Upper lobe of right lung (tissue), 1 donor: ENCODE data around the gene SRR. TPM values are rescaled to one million over a fixed set of nuclear protein-coding genes. Genes with fewer than 3 reads are reported as not detected.

Source experiments
- ATAC-seq: fragments of 200-7000 bp; cut with Tn5 transposase; one replicate; pipeline ENCODE4 v1.9.1; 2020; ENCODE audit warnings: mild to moderate bottlenecking, moderate library complexity
- DNase-seq: peaks from one replicate; pipeline ENCODE4 v3.0.0-alpha.2; 2020
- H3K27ac ChIP-seq: fragments of 200-600 bp; one replicate; pipeline ENCODE4 v1.8.0; 2022
- H3K27me3 ChIP-seq: fragments of 200-600 bp; one replicate; pipeline ENCODE4 v1.8.0; 2022; ENCODE audit warnings: mild to moderate bottlenecking
- H3K36me3 ChIP-seq: fragments of 200-600 bp; one replicate; pipeline ENCODE4 v1.8.0; 2022
- H3K4me1 ChIP-seq: fragments of 200-600 bp; one replicate; pipeline ENCODE4 v1.8.0; 2022
- H3K4me3 ChIP-seq: fragments of 200-600 bp; one replicate; pipeline ENCODE4 v1.8.0; 2022; ENCODE audit warnings: mild to moderate bottlenecking
- H3K9me3 ChIP-seq: fragments of 200-600 bp; one replicate; pipeline ENCODE4 v1.8.0; 2022
- intact Hi-C: fragments of 100-400 bp; cut with DNase I; formaldehyde crosslinking; loops from one replicate; pipeline ENCODE4 v1.11.0; 2022
- total RNA-seq: library from RNA; stranded (reverse); fragmentation: NEBNext Ultra II Directional; extraction: Animal tissue kit (Norgen Biotek cat#: 25700); gene quantifications from one replicate; pipeline ENCODE4 v1.2.1, GENCODE V29; 2021
- TF ChIP-seq, protein P1 (sequence below): fragments of 200-600 bp; IDR thresholded peaks from one replicate; pipeline ENCODE4 v1.8.0; 2022; ENCODE audit warnings: antibody characterized with exemption
- donor health status: DM: no; HTN: yes; CAD: no; lungs with severe emphysema.

Gene SRR
- total RNA-seq, 1 donor from 2014 or later: 6.3 TPM

DNA sequence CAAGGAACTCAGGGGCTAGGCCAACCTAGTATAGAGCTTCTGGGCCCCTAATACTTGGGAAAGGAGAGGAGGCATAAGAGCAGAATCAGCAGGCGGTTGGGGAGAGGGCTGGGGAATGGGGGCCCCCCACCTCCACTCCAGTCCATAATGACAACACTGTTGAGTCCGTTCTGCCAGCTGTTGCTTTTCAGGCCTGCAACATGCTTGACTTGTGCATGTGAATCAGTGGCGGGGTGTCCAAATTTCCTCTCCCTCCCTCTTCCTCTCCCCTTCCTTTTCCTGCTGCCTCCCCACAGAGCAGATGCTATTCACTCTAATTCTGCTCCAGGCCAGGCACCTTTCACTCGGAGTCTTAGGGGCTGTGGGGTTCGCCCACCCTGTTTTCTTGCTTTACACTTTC is 65.3 kb downstream of the SRR start:
- Histone ChIP-seq H3K36me3 (peaks cover 45% of the 10 kb centered on the region), H3K27ac (no peak overlapping the region), H3K4me3 (no peak overlapping the region), H3K27me3 (no peaks in the 10 kb centered on the region), H3K4me1 (no peaks in the 10 kb centered on the region), H3K9me3 (no peaks in the 10 kb centered on the region)
- TF ChIP-seq, protein P1, sequence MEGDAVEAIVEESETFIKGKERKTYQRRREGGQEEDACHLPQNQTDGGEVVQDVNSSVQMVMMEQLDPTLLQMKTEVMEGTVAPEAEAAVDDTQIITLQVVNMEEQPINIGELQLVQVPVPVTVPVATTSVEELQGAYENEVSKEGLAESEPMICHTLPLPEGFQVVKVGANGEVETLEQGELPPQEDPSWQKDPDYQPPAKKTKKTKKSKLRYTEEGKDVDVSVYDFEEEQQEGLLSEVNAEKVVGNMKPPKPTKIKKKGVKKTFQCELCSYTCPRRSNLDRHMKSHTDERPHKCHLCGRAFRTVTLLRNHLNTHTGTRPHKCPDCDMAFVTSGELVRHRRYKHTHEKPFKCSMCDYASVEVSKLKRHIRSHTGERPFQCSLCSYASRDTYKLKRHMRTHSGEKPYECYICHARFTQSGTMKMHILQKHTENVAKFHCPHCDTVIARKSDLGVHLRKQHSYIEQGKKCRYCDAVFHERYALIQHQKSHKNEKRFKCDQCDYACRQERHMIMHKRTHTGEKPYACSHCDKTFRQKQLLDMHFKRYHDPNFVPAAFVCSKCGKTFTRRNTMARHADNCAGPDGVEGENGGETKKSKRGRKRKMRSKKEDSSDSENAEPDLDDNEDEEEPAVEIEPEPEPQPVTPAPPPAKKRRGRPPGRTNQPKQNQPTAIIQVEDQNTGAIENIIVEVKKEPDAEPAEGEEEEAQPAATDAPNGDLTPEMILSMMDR: no peak
- intact Hi-C loops: no loop called here
- DNase-seq: no peak
- ATAC-seq: no peak

DNA sequence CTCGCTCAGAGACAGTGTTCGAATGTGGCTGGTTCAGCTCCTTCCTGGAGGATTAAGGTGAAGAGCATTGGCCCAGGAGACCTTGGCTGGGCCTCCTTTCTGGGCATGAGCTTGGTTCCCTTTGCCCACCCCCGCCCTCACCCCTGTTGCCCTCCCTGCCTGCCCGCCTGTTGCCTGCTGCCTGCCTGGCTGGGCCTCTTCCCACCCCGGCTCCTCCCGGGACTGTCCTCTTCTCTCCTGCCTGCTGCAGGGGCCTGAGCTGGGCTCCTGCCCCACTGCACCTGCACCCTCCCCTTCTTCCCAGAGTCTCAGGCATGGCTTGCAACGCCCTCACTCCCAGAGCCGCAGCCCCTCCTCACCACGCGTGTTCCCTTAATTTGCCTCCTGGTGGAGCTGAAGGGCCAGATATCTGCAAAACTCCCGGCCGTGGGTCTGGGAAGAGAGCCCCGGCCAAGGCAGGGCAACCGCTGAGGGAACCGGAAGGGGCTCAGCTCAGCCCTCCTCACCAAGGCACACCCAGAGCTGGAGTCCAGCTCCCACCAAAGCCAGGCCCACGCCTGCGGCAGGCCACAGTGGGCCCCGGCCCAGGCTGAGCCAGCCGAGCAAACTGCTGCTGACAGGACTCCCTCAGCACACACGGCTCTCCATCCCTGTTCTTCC is 65.9 kb downstream of the SRR start:
- Histone ChIP-seq H3K4me3 (no peak overlapping the region), H3K27ac (no peak overlapping the region), H3K36me3 (peaks cover 43% of the 10 kb centered on the region), H3K4me1 (no peaks in the 10 kb centered on the region), H3K27me3 (no peaks in the 10 kb centered on the region), H3K9me3 (no peaks in the 10 kb centered on the region)
- no peak for ATAC-seq
- DNase-seq: no peak
- TF ChIP-seq, protein P1: no peak
- intact Hi-C loops: no loop called here

DNA sequence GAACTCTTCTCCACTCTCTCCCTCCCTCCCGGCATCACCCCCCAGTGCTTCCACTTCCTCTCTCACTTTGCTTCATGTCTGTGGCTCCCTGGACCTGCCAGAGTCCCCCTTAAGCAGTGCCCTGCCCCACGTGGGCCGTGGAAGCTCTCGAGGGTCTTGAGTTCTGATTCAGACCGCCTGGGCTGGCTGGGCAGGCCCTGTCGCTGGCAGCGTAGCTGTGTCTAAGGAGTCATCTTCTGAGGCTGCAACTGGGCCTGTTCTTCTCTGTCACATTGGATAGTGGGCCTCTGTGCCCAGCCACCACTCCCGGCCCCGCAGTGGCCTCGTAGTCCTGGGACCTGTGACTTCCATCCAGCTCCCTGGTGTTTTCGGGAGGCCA is 66.5 kb downstream of the SRR start:
- H3K9me3 ChIP-seq: no peaks in the 10 kb centered on the region
- H3K4me3 ChIP-seq: no peak overlapping the region
- no peak for DNase-seq
- no peaks in the 10 kb centered on the region for H3K4me1 ChIP-seq
- no peak for ATAC-seq
- no peak overlapping the region for H3K27ac ChIP-seq
- no peaks in the 10 kb centered on the region for H3K27me3 ChIP-seq
- intact Hi-C loops: no loop called here
- H3K36me3 ChIP-seq: peaks cover 45% of the 10 kb centered on the region
- TF ChIP-seq, protein P1: no peak

DNA sequence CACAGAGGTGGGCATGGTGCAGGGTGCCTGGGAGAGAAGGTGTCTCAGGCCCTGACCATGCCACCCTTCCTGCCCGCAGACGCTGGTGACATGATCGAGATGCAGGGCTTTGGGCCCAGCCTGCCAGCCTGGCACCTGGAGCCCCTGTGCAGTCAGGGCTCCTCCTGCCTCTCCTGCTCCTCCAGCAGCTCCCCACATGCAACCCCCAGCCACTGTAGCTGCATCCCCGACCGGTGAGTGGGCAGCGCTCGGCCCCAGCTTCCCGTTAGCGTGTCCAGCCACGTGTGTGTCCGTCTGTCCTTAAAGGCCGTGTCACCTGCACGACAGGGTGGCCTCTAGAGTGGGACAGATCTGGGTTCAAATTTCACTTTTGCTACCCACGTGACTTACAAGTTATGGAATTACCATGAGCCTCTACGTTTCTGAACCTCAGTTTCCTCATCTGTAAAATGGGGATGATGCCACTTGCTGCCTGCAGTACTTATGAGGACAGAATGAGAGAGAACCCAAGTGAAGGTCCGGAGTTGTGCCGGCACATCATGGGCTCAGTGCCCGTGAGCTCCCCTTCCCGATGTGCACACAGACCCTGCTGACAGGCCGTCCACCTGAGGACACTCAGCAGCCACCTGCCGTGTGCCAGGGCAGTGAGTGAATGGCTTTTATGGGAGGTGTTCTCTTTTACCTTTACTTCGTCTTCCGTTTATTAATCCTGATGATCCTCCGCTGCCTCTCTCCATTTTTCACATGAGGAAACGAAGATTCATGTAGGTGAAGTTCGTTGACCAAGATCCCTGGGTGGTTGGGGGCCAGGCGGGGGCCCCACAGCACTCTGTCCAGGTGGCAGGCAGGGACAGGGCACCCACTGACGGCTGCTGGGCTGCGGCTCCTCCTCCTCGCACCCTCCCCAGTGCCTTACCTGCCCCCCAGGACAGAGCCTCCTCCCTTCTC is 67.7 kb downstream of the SRR start:
- no peaks in the 10 kb centered on the region for H3K9me3 ChIP-seq
- no peaks in the 10 kb centered on the region for H3K4me1 ChIP-seq
- intact Hi-C loops: no loop called here
- no peak overlapping the region for H3K4me3 ChIP-seq
- no peak for ATAC-seq
- TF ChIP-seq, protein P1: no peak
- no peak for DNase-seq
- peaks cover 44% of the 10 kb centered on the region for H3K36me3 ChIP-seq
- H3K27me3 ChIP-seq: no peaks in the 10 kb centered on the region
- no peak overlapping the region for H3K27ac ChIP-seq

DNA sequence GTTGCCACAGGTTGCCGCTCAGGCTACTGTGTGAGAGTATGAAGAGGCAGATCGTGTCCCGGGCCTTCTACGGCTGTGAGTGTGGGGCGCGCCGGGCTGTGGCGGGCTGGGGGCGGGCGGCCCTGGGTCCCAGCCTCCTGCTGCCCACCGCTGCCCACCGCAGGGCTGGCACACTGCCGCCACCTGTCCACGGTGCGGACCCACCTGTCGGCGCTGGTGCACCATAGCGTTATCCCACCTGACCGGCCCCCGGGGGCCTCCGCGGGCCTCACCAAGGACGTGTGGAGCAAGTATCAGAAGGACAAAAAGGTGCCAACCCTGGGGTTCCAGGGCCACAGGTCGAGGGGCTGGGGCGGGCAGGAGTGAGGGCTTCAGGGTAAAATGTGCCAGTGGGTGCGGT is 68.4 kb downstream of the SRR start:
- Histone ChIP-seq H3K27me3 (no peaks in the 10 kb centered on the region), H3K4me3 (no peak overlapping the region), H3K9me3 (no peaks in the 10 kb centered on the region), H3K4me1 (no peaks in the 10 kb centered on the region), H3K27ac (no peak overlapping the region), H3K36me3 (peaks cover 49% of the 10 kb centered on the region)
- ATAC-seq: no peak
- no peak for DNase-seq
- TF ChIP-seq, protein P1: no peak
- intact Hi-C loops: no loop called here
